Gastroesophageal sphincter (tissue), 4 donors: Measurements from ENCODE around the gene CMTM5. TPM values are rescaled to one million over a fixed set of nuclear protein-coding genes. Genes with fewer than 3 reads are reported as not detected.
A peak's percentile ranks its signal among the peaks of the same experiment; 100 is the strongest.

Experiments used
- ATAC-seq: fragments of 150-250 bp; one replicate; pipeline ENCODE4 v1.9.1; 2016; ENCODE audit warnings: mild to moderate bottlenecking, moderate library complexity
- H3K27ac ChIP-seq, 4 donors: fragments of 200-600 bp; sonication (generic) in 3 of 4; 1 replicate in 3 of 4; 2 replicates in 1 of 4; pipeline ENCODE4 v1.5.1; 2016 to 2019
- H3K27me3 ChIP-seq: fragments of 200-600 bp; sonication (generic); one replicate; pipeline ENCODE4 v1.5.1; 2019
- H3K36me3 ChIP-seq, 2 donors: fragments of 200-600 bp; sonication (generic); one replicate each; pipeline ENCODE4 v1.5.1; 2019; ENCODE audit warnings: control low read depth in 1 of 2
- H3K4me1 ChIP-seq, 3 donors: fragments of 200-600 bp; sonication (generic); 1 replicate in 2 of 3; 2 replicates in 1 of 3; pipeline ENCODE4 v1.5.1; 2016 to 2019; ENCODE audit warnings: control low read depth in 2 of 3
- H3K4me3 ChIP-seq, 2 donors: fragments of 200-600 bp; sonication (generic); one replicate each; pipeline ENCODE4 v1.5.1; 2019; ENCODE audit warnings: mild to moderate bottlenecking in 1 of 2, moderate library complexity in 1 of 2
- H3K9me3 ChIP-seq, 3 donors: fragments of 200-600 bp; sonication (generic); one replicate each; pipeline ENCODE4 v1.5.1; 2017 to 2019; ENCODE audit warnings: control low read depth in 2 of 3
- CTCF ChIP-seq, 4 experiments: fragments of 200-600 bp in 2 of 4; fragments of 450-650 bp in 2 of 4; sonication (generic) in 1 of 4; IDR thresholded peaks; one replicate each; pipeline ENCODE4 v1.5.1; 2017 to 2019; ENCODE audit warnings: antibody characterized with exemption in 4 of 4, mild to moderate bottlenecking in 2 of 4, moderate library complexity in 2 of 4
- EP300 ChIP-seq: sonication (generic); formaldehyde crosslinking; IDR thresholded peaks from one replicate; pipeline ENCODE4 v1.6.1; 2017; ENCODE audit warnings: antibody characterized with exemption, mild to moderate bottlenecking
- POLR2A ChIP-seq, 2 donors: fragments of 450-650 bp; IDR thresholded peaks; one replicate each; pipeline ENCODE4 v1.6.1; 2017; ENCODE audit warnings: antibody characterized with exemption in 2 of 2, mild to moderate bottlenecking in 2 of 2, moderate library complexity in 1 of 2
- POLR2AphosphoS5 ChIP-seq: sonication (generic); formaldehyde crosslinking; IDR thresholded peaks from one replicate; pipeline ENCODE4 v1.6.1; 2017; ENCODE audit warnings: antibody characterized with exemption
- WGBS, 2 donors: methylation state at CpG; one replicate each; pipeline ENCODE4 v1.1.5; 2018; ENCODE audit warnings: low coverage in 1 of 2; 5-methylcytosine and 5-hydroxymethylcytosine counted together
- total RNA-seq, 4 donors: library from RNA; depleted of rRNA; stranded (reverse); fragments of >200 nt; gene quantifications; one replicate each; pipeline ENCODE4 v1.1.0, GENCODE V29; 2016

Gene CMTM5
- total RNA-seq, 4 donors from 2014 or later, result 0.81 to 2.3 (median 1.2) TPM; not detected in 1

- Histone ChIP-seq H3K9me3 (no peaks in the 10 kb centered on the region), H3K36me3 (no peaks in the 10 kb centered on the region), H3K27me3 (peaks cover 21% of the 10 kb centered on the region), H3K4me1 (peaks cover 0 to 8% (median 3%) of the 10 kb centered on the region in 3 donors), H3K27ac (no peak overlapping the region), H3K4me3 (no peak overlapping the region)
- WGBS, 2 donors, result 37% methylated on average over 2 of the region's 12 CpGs; no CpG with 5 or more reads in 1 of the 2 donors
- TF ChIP-seq POLR2AphosphoS5 (peak; percentile 32), CTCF (IDR thresholded peaks at IDR 0.05) (peak in 3 of 4 experiments; percentile 89 to 98 (median 89)), POLR2A (IDR thresholded peaks at IDR 0.05) (no peak), EP300 (no peak)
- ATAC-seq, result peak; percentile 58
Measured at GRCh38 chr14:23379366-23380196, 2.7 kb downstream of the CMTM5 start.

GRCh38 chr14:23380197-23380914 lies 3.5 kb downstream of the CMTM5 start:
- TF ChIP-seq POLR2A (IDR thresholded peaks at IDR 0.05) (no peak), POLR2AphosphoS5 (no peak), EP300 (no peak), CTCF (IDR thresholded peaks at IDR 0.05) (no peak)
- Histone ChIP-seq H3K27me3 (peaks cover 21% of the 10 kb centered on the region), H3K36me3 (no peaks in the 10 kb centered on the region), H3K9me3 (no peaks in the 10 kb centered on the region), H3K27ac (no peak overlapping the region), H3K4me3 (no peak overlapping the region), H3K4me1 (peaks cover 0 to 8% (median 3%) of the 10 kb centered on the region in 3 donors)
- 40 to 60% methylated on average over 1 to 5 of the region's 16 CpGs for WGBS, 2 donors
- no peak for ATAC-seq

GRCh38 chr14:23380976-23381375 lies 4.1 kb downstream of the CMTM5 start:
- no peak overlapping the region for H3K4me3 ChIP-seq
- peaks cover 0 to 8% (median 3%) of the 10 kb centered on the region in 3 donors for H3K4me1 ChIP-seq
- TF ChIP-seq POLR2AphosphoS5, result no peak
- TF ChIP-seq EP300, result no peak
- no peak for TF ChIP-seq CTCF (IDR thresholded peaks at IDR 0.05)
- no peak for TF ChIP-seq POLR2A (IDR thresholded peaks at IDR 0.05)
- H3K36me3 ChIP-seq, result no peaks in the 10 kb centered on the region
- no peak overlapping the region for H3K27ac ChIP-seq
- no peaks in the 10 kb centered on the region for H3K9me3 ChIP-seq
- ATAC-seq, result no peak
- WGBS, 2 donors, result 63% methylated on average over 3 of the region's 4 CpGs; no CpG with 5 or more reads in 1 of the 2 donors
- peaks cover 21% of the 10 kb centered on the region for H3K27me3 ChIP-seq

- no peak overlapping the region for H3K27ac ChIP-seq
- peaks cover 21% of the 10 kb centered on the region for H3K27me3 ChIP-seq
- no peaks in the 10 kb centered on the region for H3K36me3 ChIP-seq
- peaks cover 0 to 8% (median 3%) of the 10 kb centered on the region in 3 donors for H3K4me1 ChIP-seq
- WGBS, 2 donors, result 13 to 43% methylated on average over 1 to 3 of the region's 3 CpGs
- ATAC-seq, result no peak
- H3K9me3 ChIP-seq, result no peaks in the 10 kb centered on the region
- TF ChIP-seq EP300, result no peak
- no peak for TF ChIP-seq CTCF (IDR thresholded peaks at IDR 0.05)
- no peak for TF ChIP-seq POLR2AphosphoS5
- no peak for TF ChIP-seq POLR2A (IDR thresholded peaks at IDR 0.05)
- no peak overlapping the region for H3K4me3 ChIP-seq
Measured at GRCh38 chr14:23381871-23382270, 5.0 kb downstream of the CMTM5 start.
